ENCODE measurements around the gene CMTM5. TPM values are rescaled to one million over a fixed set of nuclear protein-coding genes. Genes with fewer than 3 reads are reported as not detected.
"Not testable (repeated sequence)": the region's sequence is repeated elsewhere in the genome, so short reads cannot be mapped to it uniquely, and the experiment has no call there.

CMTM5 gene
- total RNA-seq, 1 donor from 2014 or later, result not detected

DNA sequence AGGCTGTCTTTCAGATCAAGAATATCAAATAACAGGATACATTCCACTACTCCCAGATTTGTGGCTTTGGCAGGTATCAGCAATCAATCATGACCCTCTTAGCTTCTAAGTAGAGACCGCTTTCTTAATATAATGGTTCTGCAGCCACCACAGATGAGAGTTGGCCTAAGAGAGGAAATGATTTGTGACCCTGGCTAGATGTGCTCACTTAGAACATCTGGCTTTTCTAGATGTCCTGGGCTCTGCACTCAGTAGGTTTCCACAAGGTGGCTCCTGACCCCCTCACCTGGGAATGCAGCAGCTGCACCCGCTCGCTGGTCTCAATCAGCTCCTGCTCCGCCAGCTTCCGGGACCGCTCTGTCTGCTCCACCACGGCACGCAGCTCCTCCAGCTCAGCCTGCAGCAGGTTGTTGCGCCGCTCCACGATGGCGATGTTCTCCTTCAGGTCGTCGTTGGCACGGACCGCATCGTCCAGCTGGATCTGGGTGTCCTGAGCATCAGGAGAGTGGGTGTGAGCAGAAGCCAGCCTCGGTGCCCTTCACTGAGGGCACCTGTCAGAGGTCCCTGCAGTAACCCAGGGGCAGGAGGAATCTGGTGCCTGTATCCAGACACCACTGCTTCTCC is 8.9 kb downstream of the CMTM5 start:
- DNase-seq (ENCODE audit: low read depth), result no peak
- Histone ChIP-seq H3K4me3 (ENCODE audit: low read depth, low read length) (no peak overlapping the region), H3K36me3 (ENCODE audit: control insufficient read depth, insufficient read depth, low read length) (no peaks in the 10 kb centered on the region), H3K27me3 (ENCODE audit: control insufficient read depth, insufficient read depth, low read length) (peaks cover 13% of the 10 kb centered on the region)
- TF ChIP-seq, protein P1, sequence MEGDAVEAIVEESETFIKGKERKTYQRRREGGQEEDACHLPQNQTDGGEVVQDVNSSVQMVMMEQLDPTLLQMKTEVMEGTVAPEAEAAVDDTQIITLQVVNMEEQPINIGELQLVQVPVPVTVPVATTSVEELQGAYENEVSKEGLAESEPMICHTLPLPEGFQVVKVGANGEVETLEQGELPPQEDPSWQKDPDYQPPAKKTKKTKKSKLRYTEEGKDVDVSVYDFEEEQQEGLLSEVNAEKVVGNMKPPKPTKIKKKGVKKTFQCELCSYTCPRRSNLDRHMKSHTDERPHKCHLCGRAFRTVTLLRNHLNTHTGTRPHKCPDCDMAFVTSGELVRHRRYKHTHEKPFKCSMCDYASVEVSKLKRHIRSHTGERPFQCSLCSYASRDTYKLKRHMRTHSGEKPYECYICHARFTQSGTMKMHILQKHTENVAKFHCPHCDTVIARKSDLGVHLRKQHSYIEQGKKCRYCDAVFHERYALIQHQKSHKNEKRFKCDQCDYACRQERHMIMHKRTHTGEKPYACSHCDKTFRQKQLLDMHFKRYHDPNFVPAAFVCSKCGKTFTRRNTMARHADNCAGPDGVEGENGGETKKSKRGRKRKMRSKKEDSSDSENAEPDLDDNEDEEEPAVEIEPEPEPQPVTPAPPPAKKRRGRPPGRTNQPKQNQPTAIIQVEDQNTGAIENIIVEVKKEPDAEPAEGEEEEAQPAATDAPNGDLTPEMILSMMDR (IDR thresholded peaks at IDR 0.05; ENCODE audit: insufficient read depth, low read length, poor library complexity, severe bottlenecking), result no peak

DNA sequence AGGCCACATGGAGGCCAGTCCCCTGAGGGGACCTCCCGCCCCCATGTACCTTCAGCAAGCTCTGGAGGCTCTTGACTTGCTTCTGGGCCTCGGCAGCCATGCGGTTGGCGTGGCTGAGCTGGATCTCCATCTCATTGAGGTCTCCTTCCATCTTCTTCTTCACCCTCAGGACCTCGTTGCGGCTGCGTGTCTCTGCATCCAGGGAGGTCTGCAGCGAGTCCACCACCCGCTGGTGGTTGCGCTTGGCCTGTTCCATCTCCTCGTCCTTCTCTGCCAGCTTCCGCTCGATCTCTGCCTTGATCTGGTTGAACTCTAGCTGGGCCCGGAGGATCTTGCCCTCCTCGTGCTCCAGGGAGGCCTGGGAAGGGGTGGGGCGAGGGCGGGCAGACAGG is 9.4 kb downstream of the CMTM5 start:
- not testable (repeated sequence) for H3K4me3 ChIP-seq (ENCODE audit: low read depth, low read length); DNase-seq (ENCODE audit: low read depth); H3K36me3 ChIP-seq (ENCODE audit: control insufficient read depth, insufficient read depth, low read length)
- H3K27me3 ChIP-seq (ENCODE audit: control insufficient read depth, insufficient read depth, low read length), result peaks cover 13% of the 10 kb centered on the region

DNA sequence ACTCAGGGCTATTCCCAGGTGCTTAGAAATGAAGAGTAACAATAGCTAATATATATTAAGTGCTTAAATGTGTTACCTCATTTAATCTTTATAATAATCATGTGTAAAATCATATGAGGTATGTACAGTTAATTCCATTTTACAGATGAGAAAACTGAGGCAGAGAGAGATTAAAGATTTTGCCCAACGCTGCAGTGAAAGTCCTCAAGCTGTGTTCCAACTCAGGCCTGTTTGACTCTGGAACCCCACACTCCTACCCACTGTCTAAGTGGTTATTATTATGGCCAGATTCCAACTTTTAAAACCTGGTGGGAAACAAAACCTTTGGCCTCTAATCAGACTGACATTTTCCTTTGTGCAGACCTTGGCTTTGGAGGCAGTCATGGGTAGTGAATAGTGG is 10.2 kb downstream of the CMTM5 start:
- TF ChIP-seq, protein P1 (IDR thresholded peaks at IDR 0.05; ENCODE audit: insufficient read depth, low read length, poor library complexity, severe bottlenecking), result no peak
- Histone ChIP-seq H3K27me3 (ENCODE audit: control insufficient read depth, insufficient read depth, low read length) (peaks cover 13% of the 10 kb centered on the region), H3K4me3 (ENCODE audit: low read depth, low read length) (no peak overlapping the region), H3K36me3 (ENCODE audit: control insufficient read depth, insufficient read depth, low read length) (no peaks in the 10 kb centered on the region)
- DNase-seq (ENCODE audit: low read depth), result no peak

DNA sequence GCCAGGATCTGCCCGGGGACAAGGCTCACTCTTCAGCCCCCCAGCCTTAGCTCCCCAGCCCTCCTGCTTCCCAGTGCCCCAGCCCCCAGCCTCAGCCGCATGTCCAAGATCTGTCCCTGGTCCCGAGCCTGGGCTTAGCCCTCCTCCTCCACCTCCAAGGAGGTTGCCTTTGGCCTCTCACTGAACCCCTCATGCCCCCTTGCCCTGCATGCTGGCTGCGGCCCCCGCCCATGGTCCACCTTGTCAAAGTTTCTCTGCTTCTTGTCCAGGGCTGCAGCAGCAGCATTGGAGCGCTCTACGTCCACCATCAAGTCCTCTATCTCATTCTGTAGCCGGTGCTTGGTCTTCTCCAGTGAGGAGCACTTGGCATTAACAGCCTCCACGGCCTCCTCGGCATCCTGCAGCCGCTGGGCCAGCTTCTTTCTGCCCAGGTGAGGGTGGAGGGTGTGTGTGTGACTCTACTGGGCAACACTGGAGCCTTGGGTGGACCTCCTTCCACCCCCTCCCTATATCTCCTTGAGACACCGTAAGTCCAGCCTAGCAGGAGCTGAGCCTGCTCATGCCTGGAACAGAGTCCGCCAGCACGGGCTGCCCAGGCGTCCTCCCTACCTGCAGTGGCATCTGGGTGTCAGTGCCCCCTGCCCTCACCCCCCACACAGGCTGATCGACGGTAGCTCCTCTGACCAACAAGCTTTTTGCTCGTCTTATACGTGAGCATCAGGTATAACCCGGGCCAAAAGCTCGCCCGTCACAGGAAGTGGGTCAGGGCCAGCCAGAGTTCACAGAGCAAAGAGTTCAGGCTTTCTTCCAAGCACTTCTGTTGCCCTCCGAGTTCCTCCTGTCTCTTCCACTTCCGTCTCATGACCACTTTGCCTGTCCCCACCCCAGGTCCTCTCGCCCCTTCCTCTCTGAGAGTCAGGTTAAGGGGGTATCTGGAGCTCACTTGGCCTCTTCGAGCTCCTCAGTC is 11.4 kb downstream of the CMTM5 start:
- H3K27me3 ChIP-seq (ENCODE audit: control insufficient read depth, insufficient read depth, low read length), result peaks cover 10% of the 10 kb centered on the region
- TF ChIP-seq, protein P1 (IDR thresholded peaks at IDR 0.05; ENCODE audit: insufficient read depth, low read length, poor library complexity, severe bottlenecking), result no peak

DNA sequence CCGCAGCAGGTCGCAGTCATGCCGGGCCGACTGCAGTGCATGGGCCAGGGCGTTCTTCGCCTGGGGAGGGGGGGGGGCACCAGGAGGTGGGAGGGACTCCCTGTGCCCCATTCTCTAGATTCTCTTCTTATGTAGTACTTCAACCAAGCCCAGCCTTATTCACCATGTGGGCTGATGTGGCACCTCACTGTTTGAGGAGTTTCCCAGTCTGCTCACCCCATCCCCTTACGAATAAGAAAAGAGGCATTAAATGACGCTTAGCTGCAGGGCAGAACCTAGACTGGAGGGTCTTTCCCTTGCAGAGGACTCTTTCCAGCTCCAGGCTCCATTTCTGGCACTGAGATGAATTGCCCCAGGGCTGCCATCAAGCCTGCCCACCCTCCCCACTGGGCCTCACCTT is 12.2 kb downstream of the CMTM5 start:
- no peak for DNase-seq (ENCODE audit: low read depth)
- no peaks in the 10 kb centered on the region for H3K36me3 ChIP-seq (ENCODE audit: control insufficient read depth, insufficient read depth, low read length)
- no peak overlapping the region for H3K4me3 ChIP-seq (ENCODE audit: low read depth, low read length)
- TF ChIP-seq, protein P1 (IDR thresholded peaks at IDR 0.05; ENCODE audit: insufficient read depth, low read length, poor library complexity, severe bottlenecking), result no peak
- peaks cover 10% of the 10 kb centered on the region for H3K27me3 ChIP-seq (ENCODE audit: control insufficient read depth, insufficient read depth, low read length)

More for the DNA sequence above, 11.4 kb downstream of the CMTM5 start:
- Histone ChIP-seq H3K36me3 (ENCODE audit: control insufficient read depth, insufficient read depth, low read length) (no peaks in the 10 kb centered on the region), H3K4me3 (ENCODE audit: low read depth, low read length) (no peak overlapping the region)
- DNase-seq (ENCODE audit: low read depth), result no peak

DNA sequence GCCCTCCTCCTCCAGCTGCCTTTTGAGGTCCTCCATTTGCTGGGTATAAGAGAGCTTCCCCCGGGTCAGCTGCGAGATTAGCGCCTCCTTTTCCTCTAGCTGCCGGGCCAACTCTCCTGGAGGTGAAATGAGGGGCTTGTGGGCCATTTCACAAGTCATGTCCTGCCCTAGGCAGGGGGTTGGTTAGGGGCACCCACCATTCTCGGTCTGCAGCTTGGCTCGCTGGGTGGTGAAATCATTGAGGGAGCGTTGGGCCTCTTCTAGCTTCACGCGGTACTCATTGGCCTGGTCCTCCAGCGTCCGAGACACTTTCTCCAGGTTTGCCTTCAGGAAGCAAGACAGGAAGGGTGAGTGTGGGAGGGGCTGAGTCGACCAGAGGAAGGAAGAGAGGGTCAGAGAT is 12.6 kb downstream of the CMTM5 start:
- Histone ChIP-seq H3K4me3 (ENCODE audit: low read depth, low read length) (no peak overlapping the region), H3K36me3 (ENCODE audit: control insufficient read depth, insufficient read depth, low read length) (no peaks in the 10 kb centered on the region), H3K27me3 (ENCODE audit: control insufficient read depth, insufficient read depth, low read length) (peaks cover 8% of the 10 kb centered on the region)
- TF ChIP-seq, protein P1 (IDR thresholded peaks at IDR 0.05; ENCODE audit: insufficient read depth, low read length, poor library complexity, severe bottlenecking), result no peak
- no peak for DNase-seq (ENCODE audit: low read depth)

DNA sequence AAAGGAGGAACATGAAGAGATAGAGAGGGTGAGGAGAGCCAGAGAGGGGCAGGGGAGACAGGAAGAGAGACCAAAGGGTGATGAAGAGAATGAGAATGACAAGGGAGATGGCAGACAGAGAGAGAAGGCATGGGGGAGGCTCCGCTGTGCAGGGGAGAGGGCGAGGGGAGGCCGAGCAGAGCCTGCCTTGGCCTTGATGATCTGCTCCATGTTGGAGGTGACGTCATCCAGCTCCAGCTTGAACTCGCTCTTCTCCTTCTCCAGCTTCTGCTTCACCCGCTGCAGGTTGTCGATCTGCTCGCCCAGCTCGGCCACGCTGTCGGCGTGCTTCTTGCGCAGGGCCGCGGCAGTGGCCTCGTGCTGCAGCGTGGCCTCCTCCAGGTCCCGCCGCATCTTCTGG is 13.0 kb downstream of the CMTM5 start:
- not testable (repeated sequence) for DNase-seq (ENCODE audit: low read depth)

More for the DNA sequence above, 13.0 kb downstream of the CMTM5 start:
- not testable (repeated sequence) for H3K36me3 ChIP-seq (ENCODE audit: control insufficient read depth, insufficient read depth, low read length); H3K4me3 ChIP-seq (ENCODE audit: low read depth, low read length); H3K27me3 ChIP-seq (ENCODE audit: control insufficient read depth, insufficient read depth, low read length)
